Right renal cortex interstitium (tissue), 3 donors: ENCODE results near the gene DSE. TPM values are rescaled to one million over a fixed set of nuclear protein-coding genes. Genes with fewer than 3 reads are reported as not detected.
A peak's percentile ranks its signal among the peaks of the same experiment; 100 is the strongest.
"Not testable (repeated sequence)": the region's sequence is repeated elsewhere in the genome, so short reads cannot be mapped to it uniquely, and the experiment has no call there.

Experiments
- DNase-seq, 3 donors: peaks; one replicate each; pipeline ENCODE4 v3.0.0-alpha.2; 2013; ENCODE audit warnings: low read depth in 3 of 3, low spot score in 2 of 3
- polyA plus RNA-seq, 3 donors: library from polyadenylated mRNA; unstranded; fragments of 120-200 nt; gene quantifications; one replicate each; pipeline ENCODE4 v1.2.1, GENCODE V29; 2013; ENCODE audit not compliant: insufficient read length in 3 of 3

Gene DSE
- 10 to 100 TPM; 42.2 to 45.0 (median 43.1) TPM for polyA plus RNA-seq

DNA sequence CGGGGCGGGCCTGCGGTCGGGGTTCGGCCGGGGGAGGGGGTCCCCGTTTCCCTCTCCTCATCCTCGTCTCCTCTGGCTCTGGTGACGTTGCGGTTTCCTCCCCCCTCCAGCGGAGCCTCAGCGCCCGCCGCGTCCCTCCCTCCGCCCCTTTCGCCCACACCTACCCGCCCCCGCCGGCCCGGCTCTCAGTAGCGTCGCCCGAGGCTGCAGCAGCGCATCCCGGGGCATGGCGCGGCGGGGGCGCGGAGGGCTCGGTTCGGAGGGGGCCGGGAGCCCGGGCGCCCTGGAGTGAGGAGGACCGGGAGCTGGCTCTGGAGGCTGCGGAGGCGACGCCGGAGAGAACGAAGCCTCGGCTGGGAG, at the start of gene DSE:
TSS of gene DSE (plus strand) at position 188 of the 360 bp plus-strand sequence. CDS start 28,304 bp downstream, outside the sequence.
- peak in 2 of 3 donors; percentile 68 to 73 for DNase-seq

- DNase-seq: not testable (repeated sequence)
Measured at GRCh38 chr6:116321933-116322332, 48.8 kb upstream of the DSE start.

DNA sequence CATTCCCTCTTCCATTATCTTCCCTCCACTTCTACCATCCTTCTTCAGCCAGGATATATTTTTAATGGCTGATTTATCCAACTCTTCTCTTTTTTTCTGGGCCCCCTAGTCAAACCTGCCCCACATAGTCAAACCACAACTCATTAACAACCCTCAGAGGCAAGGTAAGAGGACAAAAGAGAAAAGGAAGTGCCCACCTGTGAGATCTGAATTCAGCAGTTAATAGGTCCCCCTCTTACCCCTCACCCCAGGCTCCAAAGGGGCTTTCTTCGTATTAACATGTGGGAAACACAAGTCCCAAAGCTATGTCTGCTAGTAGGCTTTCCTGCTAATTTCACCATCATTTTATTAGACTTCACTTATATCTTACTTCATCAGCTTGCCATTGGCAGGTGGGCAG, 46.9 kb upstream of the DSE start:
- no peak for DNase-seq

DNA sequence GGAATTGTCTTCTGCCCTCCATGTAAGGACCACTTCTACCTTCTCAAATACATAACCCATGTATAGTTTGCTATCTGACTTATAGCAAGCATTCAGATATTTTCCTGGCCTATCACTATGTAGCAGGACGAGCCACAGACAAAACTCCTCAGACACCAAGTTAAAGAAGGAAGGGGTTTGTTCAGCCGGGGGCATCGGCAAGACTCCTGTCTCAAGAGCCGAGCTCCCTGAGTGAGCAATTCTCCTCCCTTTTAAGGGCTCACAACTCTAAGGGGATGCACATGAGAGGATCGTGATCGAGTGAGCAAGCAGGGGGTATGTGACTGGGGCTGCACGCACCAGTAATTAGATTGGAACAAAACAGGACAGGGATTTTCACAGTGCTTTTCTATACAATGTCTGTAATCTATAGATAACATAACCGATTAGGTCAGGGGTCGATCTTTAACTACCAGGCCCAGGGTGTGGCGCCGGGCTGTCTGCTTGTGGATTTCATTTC, 45.1 kb upstream of the DSE start:
- not testable (repeated sequence) for DNase-seq

DNA sequence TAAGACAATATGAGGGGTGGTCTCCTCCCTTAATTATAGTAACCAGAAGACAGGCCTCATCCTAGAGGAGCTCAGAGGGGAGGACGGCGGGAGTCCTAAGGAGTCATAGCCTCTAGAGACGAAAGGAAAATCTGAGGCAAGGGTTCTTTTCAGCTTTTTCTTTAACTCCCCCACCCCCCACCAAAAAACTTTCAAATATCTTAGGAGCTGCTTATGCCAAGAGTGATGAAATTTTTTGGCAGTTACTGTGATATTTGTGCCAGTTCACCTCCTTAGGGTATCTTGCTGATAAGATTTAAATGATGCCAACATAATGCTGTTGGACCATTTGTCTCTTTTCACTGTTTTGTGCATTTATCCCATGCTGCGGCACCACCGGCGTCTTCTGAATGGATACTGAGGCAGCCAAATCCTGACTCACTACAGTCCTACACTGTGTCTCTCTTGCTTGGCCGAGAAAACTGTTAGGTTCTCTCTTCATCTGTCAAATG, 44.5 kb upstream of the DSE start:
- DNase-seq: no peak

DNA sequence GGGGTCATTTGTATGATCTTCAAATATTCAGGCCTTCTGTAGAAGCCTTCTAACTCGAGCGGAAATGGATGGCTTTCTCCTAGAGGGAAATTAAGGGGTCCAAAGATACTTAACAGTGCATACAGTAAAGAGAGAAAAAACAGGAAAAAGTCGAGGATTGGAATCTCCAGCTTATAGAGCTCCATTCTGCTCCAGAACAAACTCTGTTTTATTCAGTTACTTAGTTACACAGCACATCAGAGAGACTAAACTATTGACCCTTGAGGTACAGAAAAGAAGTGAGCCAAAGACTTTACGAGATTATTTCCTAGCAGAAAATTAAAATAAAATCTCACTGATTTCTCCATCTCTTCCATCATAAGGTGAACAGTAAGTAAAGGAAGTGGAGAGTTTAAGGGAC, 43.8 kb upstream of the DSE start:
- no peak for DNase-seq

DNA sequence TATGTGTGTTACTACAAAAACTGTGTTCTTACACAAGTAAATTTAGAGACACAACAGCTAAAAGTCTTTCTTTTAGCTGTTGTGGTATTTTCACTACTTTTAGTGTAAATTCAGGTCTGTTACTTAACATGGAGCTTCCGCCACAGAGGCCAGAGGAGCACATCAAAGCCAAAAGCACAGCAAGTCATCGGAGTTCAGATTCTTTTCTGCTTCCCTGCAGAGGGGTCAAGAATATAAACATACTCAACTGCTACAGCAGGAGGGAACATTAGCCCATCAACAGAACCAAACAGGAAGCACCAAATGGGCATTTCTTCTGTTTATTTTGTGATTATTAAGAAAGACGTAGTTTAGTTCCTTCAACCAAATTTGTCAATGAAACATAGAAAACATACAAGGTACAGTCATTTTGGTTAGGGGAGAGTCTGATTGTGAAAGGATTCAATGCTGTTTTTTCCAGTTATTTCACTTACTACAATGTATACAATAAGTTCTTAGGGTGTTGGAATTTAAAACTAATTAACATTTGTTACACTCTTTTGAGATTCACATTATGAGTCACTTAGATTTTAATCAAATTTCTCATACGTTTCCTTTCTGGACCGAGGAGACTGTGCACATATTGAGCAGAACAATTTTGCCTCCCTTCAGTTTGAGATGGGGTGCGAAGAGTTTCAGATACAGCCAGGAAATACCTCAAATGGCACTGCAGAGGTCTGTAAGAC, 42.8 kb upstream of the DSE start:
- DNase-seq: no peak

GRCh38 chr6:116328528-116328903, 42.2 kb upstream of the DSE start:
- DNase-seq: no peak

- no peak for DNase-seq
Measured at GRCh38 chr6:116329156-116329555, 41.6 kb upstream of the DSE start.

- no peak for DNase-seq
Measured at GRCh38 chr6:116330511-116330910, 40.2 kb upstream of the DSE start.

DNA sequence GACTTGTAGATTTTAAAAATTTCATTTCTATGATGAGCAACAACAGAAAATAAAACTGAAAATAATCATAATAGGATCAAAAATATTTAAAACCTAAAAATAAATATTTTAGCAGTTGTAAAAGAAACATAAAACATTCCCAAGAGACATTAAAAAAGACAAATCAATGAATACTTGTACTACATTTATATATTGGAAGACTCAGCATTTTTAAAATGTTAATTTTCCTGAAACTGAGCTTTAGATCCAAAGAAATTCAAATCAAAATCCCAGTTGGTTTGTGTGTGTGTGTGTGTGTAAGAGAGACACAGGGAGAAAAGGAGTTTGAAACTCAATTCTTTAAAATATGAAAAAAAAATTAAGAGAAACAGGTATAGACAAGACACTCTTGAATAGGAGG, 38.7 kb upstream of the DSE start:
- DNase-seq: no peak

GRCh38 chr6:116334638-116335409, 35.9 kb upstream of the DSE start:
- DNase-seq: not testable (repeated sequence)

GRCh38 chr6:116335612-116336215, 35.0 kb upstream of the DSE start:
- DNase-seq: no peak

DNA sequence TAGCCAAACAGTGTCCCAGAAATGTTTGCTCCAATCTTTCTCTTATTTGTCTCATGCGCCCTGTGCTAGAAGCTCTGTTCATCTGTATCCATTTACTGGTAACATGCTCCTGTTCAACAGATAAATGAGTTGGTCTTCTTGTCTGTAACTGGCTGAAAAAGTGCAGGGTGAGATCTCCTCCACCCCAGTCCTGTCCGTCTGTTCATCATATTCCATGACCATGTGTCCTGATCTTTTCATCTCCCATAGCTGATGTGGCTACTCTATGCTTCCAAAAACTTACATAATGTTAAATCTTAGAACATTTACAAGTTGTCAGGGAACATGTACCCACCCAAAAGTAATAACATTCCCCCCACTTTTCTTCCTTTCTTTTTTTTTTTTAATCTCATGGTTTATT, 31.8 kb upstream of the DSE start:
- no peak for DNase-seq

- DNase-seq: not testable (repeated sequence)
Measured at GRCh38 chr6:116340625-116341024, 30.1 kb upstream of the DSE start.

DNA sequence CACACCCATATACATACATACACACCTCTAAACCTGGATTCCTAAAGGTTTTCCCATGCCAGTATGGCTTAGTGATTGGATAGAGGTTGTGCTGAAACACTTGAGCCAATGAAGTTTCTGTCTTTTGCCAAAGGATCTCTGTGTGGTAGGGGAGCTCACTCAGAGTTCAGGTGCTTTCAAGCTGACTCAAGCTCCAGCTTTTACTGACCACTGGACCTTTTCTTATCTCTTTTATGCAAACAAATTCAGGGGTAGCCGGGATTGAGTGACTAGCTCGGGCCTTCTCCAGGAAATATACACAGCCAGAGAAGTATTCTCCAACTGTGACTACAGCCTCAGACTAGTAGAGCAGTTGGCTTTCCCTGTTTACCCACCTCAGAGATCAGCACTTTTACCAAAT, 21.5 kb upstream of the DSE start:
- no peak for DNase-seq

DNA sequence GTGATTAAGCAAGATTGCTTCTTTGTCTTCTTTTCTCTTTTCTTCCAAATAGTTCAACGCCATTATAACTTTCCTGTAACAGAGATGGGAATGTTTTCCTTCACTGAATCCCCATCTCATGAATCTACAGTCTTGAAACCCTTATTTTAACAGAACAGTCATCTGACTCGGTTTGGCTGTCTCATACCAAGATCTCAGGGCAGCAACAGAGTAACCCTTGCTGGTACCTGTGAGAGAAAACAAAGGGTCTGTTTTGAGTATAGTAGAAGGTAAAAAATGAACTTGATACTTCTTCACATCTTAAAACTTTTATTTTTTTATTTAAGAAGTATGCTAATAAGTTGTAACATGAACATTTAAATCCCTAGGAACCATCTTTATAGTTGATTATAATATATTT, 19.6 kb upstream of the DSE start:
- DNase-seq: no peak

DNA sequence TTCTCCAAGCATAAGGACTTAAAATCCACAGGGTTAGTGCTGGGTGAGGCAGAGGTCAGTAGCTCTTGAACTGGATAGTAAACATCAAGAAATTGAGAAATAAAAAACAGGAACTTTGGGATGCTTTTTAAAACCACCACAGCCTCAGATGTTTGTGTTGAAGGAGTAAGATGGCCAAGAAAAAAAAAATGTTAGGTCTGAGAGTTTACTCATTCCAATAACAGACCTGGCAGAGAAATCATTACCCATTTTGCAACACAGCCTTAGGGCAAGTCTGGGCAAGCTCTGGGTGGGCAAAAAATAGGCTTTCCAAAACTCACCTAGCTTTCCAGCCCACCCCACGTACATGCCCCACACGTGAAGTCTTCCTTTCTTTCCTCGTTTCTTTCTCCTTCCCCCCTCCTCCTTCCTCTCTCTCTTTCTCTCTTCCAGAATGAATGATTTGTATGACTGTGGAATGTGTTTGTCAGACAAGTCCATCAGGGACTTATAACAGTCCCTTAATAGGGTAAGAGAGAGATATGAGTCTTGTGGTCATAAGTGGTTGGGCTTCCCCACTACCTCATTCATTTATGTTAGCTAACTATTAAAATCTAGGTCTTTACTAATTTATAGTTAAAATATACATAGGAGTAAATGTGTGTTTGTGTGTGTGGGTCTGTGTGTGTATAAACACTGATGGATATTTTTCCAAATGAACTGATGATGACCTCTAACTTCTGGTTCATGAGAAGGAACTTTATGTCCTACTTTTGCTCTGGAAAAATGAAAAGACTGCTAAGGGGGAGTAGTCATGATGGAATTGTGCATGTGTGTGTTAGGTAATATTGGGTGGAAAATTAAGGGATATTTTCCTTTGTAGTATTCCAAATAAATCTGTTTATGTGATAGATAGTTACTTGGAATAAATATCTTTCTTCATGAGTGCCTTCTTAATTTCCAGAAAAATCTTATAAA, 18.0 kb upstream of the DSE start:
- DNase-seq: no peak

DNA sequence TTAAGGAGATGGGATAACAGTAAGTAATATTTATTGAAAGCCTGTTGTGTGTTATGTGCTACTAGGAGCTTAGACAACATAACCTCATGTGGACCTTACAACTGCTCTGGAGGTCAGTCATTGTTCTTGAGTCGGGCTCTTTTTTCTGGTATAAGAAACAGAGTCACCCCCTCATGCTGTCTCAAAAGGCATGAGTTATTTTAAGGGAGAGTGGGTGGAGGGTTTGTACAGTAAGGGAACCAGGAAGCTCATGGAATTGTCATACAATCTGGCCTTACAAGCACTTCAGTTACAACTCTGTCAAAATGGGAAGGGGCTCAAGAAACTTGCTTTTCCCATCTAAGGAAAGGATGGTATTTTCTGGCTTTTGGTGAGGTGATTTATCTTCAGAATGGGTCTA, 16.5 kb upstream of the DSE start:
- DNase-seq: no peak

DNA sequence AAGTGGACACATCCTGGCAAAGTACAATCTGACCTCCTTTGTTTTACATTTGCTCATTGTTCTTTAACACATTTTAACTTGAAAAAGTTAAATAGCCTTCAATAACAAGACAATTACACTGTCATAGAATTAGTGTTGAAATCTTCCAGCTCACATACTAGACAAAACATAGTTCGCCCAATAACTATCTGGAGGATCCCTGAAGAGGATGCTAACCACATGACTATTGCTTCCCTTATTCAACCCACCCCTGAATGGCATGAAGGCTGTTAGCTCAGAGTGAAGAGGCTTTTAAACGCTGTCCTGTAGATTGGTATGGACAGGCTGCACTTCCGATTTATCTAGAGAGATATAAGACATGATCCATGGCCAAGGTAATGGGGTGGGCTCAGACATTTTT, 15.0 kb upstream of the DSE start:
- no peak for DNase-seq
